NB4 (cell line): ENCODE measurements around the gene NMT1.

Experiments
- DNase-seq: peaks from one replicate; pipeline ENCODE4 v3.0.0; 2010; ENCODE audit warnings: low read depth
- H3K4me3 ChIP-seq: one replicate; pipeline ENCODE4 v1.5.1; 2011; ENCODE audit warnings: mild to moderate bottlenecking, low read depth, low read length, moderate library complexity
- CTCF ChIP-seq: IDR thresholded peaks from one replicate; pipeline ENCODE4 v1.5.1; 2012; ENCODE audit warnings: low read depth, low read length
- MYC ChIP-seq: IDR thresholded peaks from 2 replicates; pipeline ENCODE4 v1.6.1; 2011; ENCODE audit warnings: low read depth, low read length
- POLR2A ChIP-seq: IDR thresholded peaks from 2 replicates; pipeline ENCODE4 v1.6.1; 2011; ENCODE audit warnings: mild to moderate bottlenecking; ENCODE audit not compliant: insufficient read length; ENCODE audit errors: extremely low read depth
- TF ChIP-seq, protein P1 (sequence below): IDR thresholded peaks from 2 replicates; pipeline ENCODE4 v1.6.1; 2011; ENCODE audit warnings: low read depth, low read length

Gene NMT1

DNA sequence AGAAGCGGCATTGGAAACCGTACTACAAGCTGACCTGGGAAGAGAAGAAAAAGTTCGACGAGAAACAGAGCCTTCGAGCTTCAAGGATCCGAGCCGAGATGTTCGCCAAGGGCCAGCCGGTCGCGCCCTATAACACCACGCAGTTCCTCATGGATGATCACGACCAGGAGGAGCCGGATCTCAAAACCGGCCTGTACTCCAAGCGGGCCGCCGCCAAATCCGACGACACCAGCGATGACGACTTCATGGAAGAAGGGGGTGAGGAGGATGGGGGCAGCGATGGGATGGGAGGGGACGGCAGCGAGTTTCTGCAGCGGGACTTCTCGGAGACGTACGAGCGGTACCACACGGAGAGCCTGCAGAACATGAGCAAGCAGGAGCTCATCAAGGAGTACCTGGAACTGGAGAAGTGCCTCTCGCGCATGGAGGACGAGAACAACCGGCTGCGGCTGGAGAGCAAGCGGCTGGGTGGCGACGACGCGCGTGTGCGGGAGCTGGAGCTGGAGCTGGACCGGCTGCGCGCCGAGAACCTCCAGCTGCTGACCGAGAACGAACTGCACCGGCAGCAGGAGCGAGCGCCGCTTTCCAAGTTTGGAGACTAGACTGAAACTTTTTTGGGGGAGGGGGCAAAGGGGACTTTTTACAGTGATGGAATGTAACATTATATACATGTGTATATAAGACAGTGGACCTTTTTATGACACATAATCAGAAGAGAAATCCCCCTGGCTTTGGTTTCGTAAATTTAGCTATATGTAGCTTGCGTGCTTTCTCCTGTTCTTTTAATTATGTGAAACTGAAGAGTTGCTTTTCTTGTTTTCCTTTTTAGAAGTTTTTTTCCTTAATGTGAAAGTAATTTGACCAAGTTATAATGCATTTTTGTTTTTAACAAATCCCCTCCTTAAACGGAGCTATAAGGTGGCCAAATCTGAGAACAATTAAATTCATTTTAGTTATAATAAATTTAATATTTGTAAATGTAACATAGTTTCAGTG lies 88.8 kb downstream of the NMT1 start:
- peak; percentile 67 for DNase-seq
- TF ChIP-seq POLR2A (no peak), CTCF (no peak), MYC (no peak)
- TF ChIP-seq, protein P1, sequence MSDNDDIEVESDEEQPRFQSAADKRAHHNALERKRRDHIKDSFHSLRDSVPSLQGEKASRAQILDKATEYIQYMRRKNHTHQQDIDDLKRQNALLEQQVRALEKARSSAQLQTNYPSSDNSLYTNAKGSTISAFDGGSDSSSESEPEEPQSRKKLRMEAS = no peak
- H3K4me3 ChIP-seq = peak overlapping the region; percentile 86

- DNase-seq = peak; percentile 51
Measured at GRCh38 chr17:45150911-45151809, 90.0 kb downstream of the NMT1 start.

GRCh38 chr17:45155029-45155428 lies 93.9 kb downstream of the NMT1 start:
- TF ChIP-seq, protein P1 = no peak
- TF ChIP-seq MYC (no peak), POLR2A (no peak)
- DNase-seq = no peak
- no peak overlapping the region for H3K4me3 ChIP-seq

More at GRCh38 chr17:45150911-45151809, 90.0 kb downstream of the NMT1 start:
- TF ChIP-seq, protein P1 = no peak
- TF ChIP-seq MYC (no peak), CTCF (no peak), POLR2A (no peak)
- peak overlapping the region; percentile 86 for H3K4me3 ChIP-seq

- H3K4me3 ChIP-seq = no peak overlapping the region
- peak; percentile 26 for DNase-seq
- TF ChIP-seq CTCF (no peak), MYC (no peak), POLR2A (no peak)
- TF ChIP-seq, protein P1 = no peak
Measured at GRCh38 chr17:45155483-45155882, 94.4 kb downstream of the NMT1 start.

DNA sequence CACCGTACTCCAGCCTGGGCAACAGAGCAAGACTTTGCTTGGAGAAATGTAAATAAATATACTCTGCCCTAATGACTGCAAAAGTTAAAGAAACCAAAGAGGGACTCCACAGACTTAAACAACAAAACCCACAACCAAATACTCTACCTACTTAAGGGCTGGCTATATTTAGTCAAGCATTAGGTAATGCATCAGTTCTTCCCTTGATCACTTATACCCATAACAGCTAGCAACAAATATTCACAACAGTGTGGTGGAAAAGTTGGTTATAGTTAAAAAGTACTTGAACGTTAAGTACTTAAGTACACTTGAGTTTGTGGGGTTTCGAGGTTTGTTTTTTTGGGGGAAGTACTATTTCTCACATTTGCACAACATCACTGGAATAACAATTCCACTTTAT lies 95.1 kb downstream of the NMT1 start:
- H3K4me3 ChIP-seq = no peak overlapping the region
- TF ChIP-seq POLR2A (no peak), CTCF (no peak), MYC (no peak)
- TF ChIP-seq, protein P1 = no peak
- no peak for DNase-seq
